Endothelial cell of umbilical vein (primary cell): ENCODE results near the gene APBB2. TPM values are rescaled to one million over a fixed set of nuclear protein-coding genes. Genes with fewer than 3 reads are reported as not detected.

Experiments used
- BruUV-seq: library from RNA; stranded (reverse); fragments of 400-500 nt; replicated peaks from 2 replicates; lab custom pipeline; 2021; lab: Mats Ljungman, UMichigan
- CTCF ChIA-PET: fragments of 300-600, 350-600 bp; sonication (Branson Sonifier 250); formaldehyde crosslinking; loops from one replicate; lab custom pipeline; 2021; ENCODE audit warnings: antibody characterized with exemption, inconsistent platforms; lab: Charles Lee
- POLR2A ChIA-PET: fragments of 300-600, 350-600 bp; sonication (Branson Sonifier 250); formaldehyde crosslinking; loops from one replicate; lab custom pipeline; 2021; ENCODE audit warnings: antibody characterized with exemption, inconsistent platforms; lab: Charles Lee
- DNase-seq: peaks from one replicate; pipeline ENCODE4 v3.0.0-alpha.2; 2011; ENCODE audit warnings: low read depth, low spot score
- FAIRE-seq: peaks from 2 replicates; lab custom pipeline; 2011; peaks lifted over from hg19 to GRCh38; lab: Jason Lieb, UNC
- H2AFZ ChIP-seq: 2 replicates; pipeline ENCODE4 v1.6.0; 2012; ENCODE audit warnings: low read depth, low read length, control low read depth, inconsistent platforms
- H3K27ac ChIP-seq: 2 replicates; pipeline ENCODE4 v1.5.1; 2011; ENCODE audit warnings: low read depth, mild to moderate bottlenecking, control low read depth, low read length, moderate library complexity; ENCODE audit not compliant: insufficient read depth
- H3K27me3 ChIP-seq, 2 experiments: 2 replicates each; pipeline versions ENCODE4 v1.6.0 to v1.6.1; 2011; ENCODE audit warnings: low read length in 2 of 2, mixed read lengths in 1 of 2; ENCODE audit not compliant: control insufficient read depth in 2 of 2, insufficient read depth in 2 of 2
- H3K36me3 ChIP-seq, 2 experiments: 2 replicates in 1 of 2; 3 replicates in 1 of 2; pipeline ENCODE4 v1.5.1; 2011; ENCODE audit warnings: low read length in 2 of 2, mild to moderate bottlenecking in 1 of 2, moderate library complexity in 1 of 2; ENCODE audit not compliant: control insufficient read depth in 2 of 2, insufficient read depth in 2 of 2; ENCODE audit errors: extremely low read depth in 1 of 2
- H3K4me1 ChIP-seq: 3 replicates; pipeline ENCODE4 v1.5.1; 2011; ENCODE audit warnings: mild to moderate bottlenecking, low read length; ENCODE audit not compliant: control insufficient read depth, insufficient read depth; ENCODE audit errors: extremely low read depth
- H3K4me2 ChIP-seq: 2 replicates; pipeline ENCODE4 v1.6.1; 2011; ENCODE audit warnings: low read length, control low read depth, mixed read lengths; ENCODE audit not compliant: insufficient read depth
- H3K4me3 ChIP-seq, 3 experiments: fragments of 200-600 bp in 1 of 3; sonication (generic), shearing (Covaris generic) in 1 of 3; replicated peaks in 1 of 3; 2 replicates each; pipeline ENCODE4 v1.5.1; 2011 to 2016; ENCODE audit warnings: control low read depth in 3 of 3, low read length in 3 of 3, mild to moderate bottlenecking in 2 of 3, inconsistent platforms in 1 of 3, low read depth in 1 of 3, moderate library complexity in 1 of 3; ENCODE audit not compliant: insufficient read depth in 1 of 3
- H3K79me2 ChIP-seq: 2 replicates; pipeline ENCODE4 v1.6.0; 2012; ENCODE audit warnings: low read length, inconsistent platforms; ENCODE audit not compliant: control insufficient read depth, insufficient read depth
- H3K9ac ChIP-seq: replicated peaks from 2 replicates; pipeline ENCODE3; 2011; ENCODE audit warnings: low read length, control low read depth; ENCODE audit not compliant: insufficient read depth; ENCODE audit errors: extremely low read depth
- H3K9me1 ChIP-seq: replicated peaks from 3 replicates; pipeline ENCODE4 v1.6.0; 2011; ENCODE audit warnings: mild to moderate bottlenecking, low read length; ENCODE audit not compliant: control insufficient read depth, insufficient read depth; ENCODE audit errors: extremely low read depth
- H3K9me3 ChIP-seq: replicated peaks from 2 replicates; pipeline ENCODE4 v1.5.1; 2012; ENCODE audit warnings: low read length, inconsistent platforms; ENCODE audit not compliant: control insufficient read depth, insufficient read depth
- H4K20me1 ChIP-seq: replicated peaks from 2 replicates; pipeline ENCODE3; 2011; ENCODE audit warnings: mild to moderate bottlenecking, low read length; ENCODE audit not compliant: control insufficient read depth, insufficient read depth; ENCODE audit errors: extremely low read depth
- EZH2 ChIP-seq: IDR thresholded peaks from 2 replicates; pipeline ENCODE4 v1.6.1; 2012; ENCODE audit warnings: borderline replicate concordance, low read depth, mild to moderate bottlenecking, moderate library complexity, low read length, inconsistent platforms; ENCODE audit not compliant: severe bottlenecking
- FOS ChIP-seq: IDR thresholded peaks from 2 replicates; pipeline ENCODE4 v1.6.1; 2011; ENCODE audit warnings: mild to moderate bottlenecking, low read length, moderate library complexity, borderline replicate concordance; ENCODE audit not compliant: insufficient read depth
- JUN ChIP-seq: IDR thresholded peaks from 2 replicates; pipeline ENCODE4 v1.6.1; 2011; ENCODE audit warnings: borderline replicate concordance, low read depth; ENCODE audit not compliant: insufficient read length, insufficient read depth
- POLR2AphosphoS5 ChIP-seq: IDR thresholded peaks from 2 replicates; pipeline ENCODE4 v1.6.1; 2012; ENCODE audit warnings: low read depth, mild to moderate bottlenecking, control low read depth, low read length, moderate library complexity; ENCODE audit not compliant: insufficient read depth
- dilution Hi-C: fragments of 300-500 bp; cut with MboI; formaldehyde crosslinking; loops from one replicate; pipeline ENCODE4 v1.15.0; 2019; ENCODE audit warnings: low sequenced_read_pairs; ENCODE audit not compliant: extremely low pct_ligation_motif_present
- intact Hi-C: fragments of 100-400 bp; cut with micrococcal nuclease; formaldehyde crosslinking; loops from one replicate; pipeline ENCODE4 v1.10.0; 2022
- polyA plus RNA-seq, 4 experiments: library from polyadenylated mRNA; depleted of rRNA in 3 of 4; stranded (reverse) in 3 of 4; unstranded in 1 of 4; fragments of >200 nt; gene quantifications; 2 replicates each; pipeline versions ENCODE4 v1.2.1 to v1.2.3, GENCODE V29; 2011 to 2012; ENCODE audit warnings: missing spikeins in 1 of 4
- total RNA-seq: library from RNA; stranded (reverse); gene quantifications from 2 replicates; pipeline ENCODE4 v1.2.3, GENCODE V29; 2021
- TF ChIP-seq, protein P1 (sequence below), 2 donors: IDR thresholded peaks; 1 replicate in 1 of 2; 2 replicates in 1 of 2; pipeline ENCODE4 v1.5.1; 2011; ENCODE audit warnings: low read length in 2 of 2, mild to moderate bottlenecking in 2 of 2, moderate library complexity in 2 of 2, control low read depth in 1 of 2, inconsistent platforms in 1 of 2, low read depth in 1 of 2; ENCODE audit not compliant: insufficient read depth in 1 of 2; ENCODE audit errors: extremely low read depth in 1 of 2
- TF ChIP-seq, protein P2 (sequence below): IDR thresholded peaks from 2 replicates; pipeline ENCODE4 v1.6.1; 2011; ENCODE audit not compliant: insufficient read depth, insufficient read length

Gene APBB2
- total and polyA plus RNA-seq, 2 donors (not counting 3 experiments of a cell fraction or from before 2014, with no cell fraction given), result 79.8 to 124 TPM

DNA sequence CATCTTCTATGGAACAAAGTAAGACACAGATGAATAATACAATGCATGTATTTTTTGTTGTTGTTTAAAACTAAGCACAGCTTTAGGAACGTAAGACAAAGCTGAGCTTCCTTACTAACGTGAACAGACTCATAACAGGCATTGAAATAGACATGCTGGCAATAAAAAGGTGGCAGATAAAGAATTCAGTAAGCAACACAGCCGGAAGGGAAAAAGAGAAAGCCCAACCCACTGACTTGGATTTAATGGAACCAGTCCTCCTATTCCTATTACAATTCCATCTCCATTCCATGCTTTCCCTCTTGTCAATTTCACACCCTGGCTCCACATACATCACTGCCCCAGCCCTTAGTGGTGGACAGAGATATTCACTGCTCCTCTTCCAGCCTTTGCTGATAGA is 282.5 kb downstream of the APBB2 start:
- dilution Hi-C loops (loop anchor here (25.0 kb wide), 1 partner anchor 280 kb away; the partner anchor contains the start of gene APBB2), intact Hi-C loops (no loop called here)
- H3K36me3 ChIP-seq, result peaks cover 1 to 5% of the 10 kb centered on the region in 2 experiments
- no peak overlapping the region for H3K4me2 ChIP-seq
- H3K9me3 ChIP-seq, result no peaks in the 10 kb centered on the region
- POLR2A ChIA-PET, result no interaction called here
- H2AFZ ChIP-seq, result no peak overlapping the region
- FAIRE-seq (no peak), DNase-seq (no peak)
- no peaks in the 10 kb centered on the region for H3K4me1 ChIP-seq
- no peaks in the 10 kb centered on the region for H3K27me3 ChIP-seq
- CTCF ChIA-PET, result interaction anchor here (0.7 to 0.8 kb wide), 4 partner anchors 8 to 282 kb away, joined by 3 to 4 read pairs (median 4); partner anchors contain the start of gene APBB2
- no TSS peak for BruUV-seq
- H3K79me2 ChIP-seq, result no peaks in the 10 kb centered on the region
- no peak overlapping the region for H3K4me3 ChIP-seq
- no peak overlapping the region for H3K9ac ChIP-seq
- H3K27ac ChIP-seq, result no peak overlapping the region
- H4K20me1 ChIP-seq, result no peaks in the 10 kb centered on the region
- TF ChIP-seq FOS (no peak), JUN (no peak), POLR2AphosphoS5 (no peak), EZH2 (no peak)
- TF ChIP-seq, protein P1, sequence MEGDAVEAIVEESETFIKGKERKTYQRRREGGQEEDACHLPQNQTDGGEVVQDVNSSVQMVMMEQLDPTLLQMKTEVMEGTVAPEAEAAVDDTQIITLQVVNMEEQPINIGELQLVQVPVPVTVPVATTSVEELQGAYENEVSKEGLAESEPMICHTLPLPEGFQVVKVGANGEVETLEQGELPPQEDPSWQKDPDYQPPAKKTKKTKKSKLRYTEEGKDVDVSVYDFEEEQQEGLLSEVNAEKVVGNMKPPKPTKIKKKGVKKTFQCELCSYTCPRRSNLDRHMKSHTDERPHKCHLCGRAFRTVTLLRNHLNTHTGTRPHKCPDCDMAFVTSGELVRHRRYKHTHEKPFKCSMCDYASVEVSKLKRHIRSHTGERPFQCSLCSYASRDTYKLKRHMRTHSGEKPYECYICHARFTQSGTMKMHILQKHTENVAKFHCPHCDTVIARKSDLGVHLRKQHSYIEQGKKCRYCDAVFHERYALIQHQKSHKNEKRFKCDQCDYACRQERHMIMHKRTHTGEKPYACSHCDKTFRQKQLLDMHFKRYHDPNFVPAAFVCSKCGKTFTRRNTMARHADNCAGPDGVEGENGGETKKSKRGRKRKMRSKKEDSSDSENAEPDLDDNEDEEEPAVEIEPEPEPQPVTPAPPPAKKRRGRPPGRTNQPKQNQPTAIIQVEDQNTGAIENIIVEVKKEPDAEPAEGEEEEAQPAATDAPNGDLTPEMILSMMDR (IDR thresholded peaks at IDR 0.05; ENCODE audit: extremely low read depth in 1 of 2, insufficient read depth in 1 of 2, low read depth in 1 of 2, low read length in 2 of 2), result no peak
- TF ChIP-seq, protein P2, sequence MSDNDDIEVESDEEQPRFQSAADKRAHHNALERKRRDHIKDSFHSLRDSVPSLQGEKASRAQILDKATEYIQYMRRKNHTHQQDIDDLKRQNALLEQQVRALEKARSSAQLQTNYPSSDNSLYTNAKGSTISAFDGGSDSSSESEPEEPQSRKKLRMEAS, result no peak
- no peaks in the 10 kb centered on the region for H3K9me1 ChIP-seq
